Right renal cortex interstitium (tissue), 3 donors: ENCODE measurements around the gene SLC6A12. TPM values are rescaled to one million over a fixed set of nuclear protein-coding genes. Genes with fewer than 3 reads are reported as not detected.
"Not testable (repeated sequence)": the region's sequence is repeated elsewhere in the genome, so short reads cannot be mapped to it uniquely, and the experiment has no call there.

Source experiments
- DNase-seq, 3 donors: peaks; one replicate each; pipeline ENCODE4 v3.0.0-alpha.2; 2013; ENCODE audit warnings: low read depth in 3 of 3, low spot score in 2 of 3
- polyA plus RNA-seq, 3 donors: library from polyadenylated mRNA; unstranded; fragments of 120-200 nt; gene quantifications; one replicate each; pipeline ENCODE4 v1.2.1, GENCODE V29; 2013; ENCODE audit not compliant: insufficient read length in 3 of 3

SLC6A12 gene
- polyA plus RNA-seq, 3 donors = 13.2 to 14.5 (median 14.5) TPM

- DNase-seq = no peak
Measured at GRCh38 chr12:218728-219590, 5.0 kb upstream of the SLC6A12 start.

- no peak for DNase-seq
Measured at GRCh38 chr12:218221-218620, 4.3 kb upstream of the SLC6A12 start.

- not testable (repeated sequence) for DNase-seq
Measured at GRCh38 chr12:217029-217428, 3.1 kb upstream of the SLC6A12 start.

- DNase-seq = no peak
Measured at GRCh38 chr12:215116-215515, 1.2 kb upstream of the SLC6A12 start.

GRCh38 chr12:213527-213932 lies 427 bp downstream of the SLC6A12 start:
- DNase-seq = no peak

- no peak for DNase-seq
Measured at GRCh38 chr12:212715-213526, 1.0 kb downstream of the SLC6A12 start.

GRCh38 chr12:212415-212714 lies 1.6 kb downstream of the SLC6A12 start:
- no peak for DNase-seq

- DNase-seq = no peak
Measured at GRCh38 chr12:211639-212414, 2.1 kb downstream of the SLC6A12 start.

- DNase-seq = no peak
Measured at GRCh38 chr12:211142-211465, 2.9 kb downstream of the SLC6A12 start.

GRCh38 chr12:210277-211141 lies 3.4 kb downstream of the SLC6A12 start:
- no peak for DNase-seq

GRCh38 chr12:209851-210250 lies 4.1 kb downstream of the SLC6A12 start:
- DNase-seq = no peak

- DNase-seq = no peak
Measured at GRCh38 chr12:209246-209645, 4.7 kb downstream of the SLC6A12 start.

- no peak for DNase-seq
Measured at GRCh38 chr12:208813-209212, 5.1 kb downstream of the SLC6A12 start.

GRCh38 chr12:207804-208203 lies 6.2 kb downstream of the SLC6A12 start:
- DNase-seq = no peak

GRCh38 chr12:206746-207440 lies 7.1 kb downstream of the SLC6A12 start:
- no peak for DNase-seq

- DNase-seq = no peak
Measured at GRCh38 chr12:205026-205425, 8.9 kb downstream of the SLC6A12 start.

- DNase-seq = no peak
Measured at GRCh38 chr12:204261-204678, 9.7 kb downstream of the SLC6A12 start.

GRCh38 chr12:203462-204260 lies 10.3 kb downstream of the SLC6A12 start:
- no peak for DNase-seq

GRCh38 chr12:203074-203461 lies 10.9 kb downstream of the SLC6A12 start:
- no peak for DNase-seq
